ENCODE data around the gene NSL1.

DNA sequence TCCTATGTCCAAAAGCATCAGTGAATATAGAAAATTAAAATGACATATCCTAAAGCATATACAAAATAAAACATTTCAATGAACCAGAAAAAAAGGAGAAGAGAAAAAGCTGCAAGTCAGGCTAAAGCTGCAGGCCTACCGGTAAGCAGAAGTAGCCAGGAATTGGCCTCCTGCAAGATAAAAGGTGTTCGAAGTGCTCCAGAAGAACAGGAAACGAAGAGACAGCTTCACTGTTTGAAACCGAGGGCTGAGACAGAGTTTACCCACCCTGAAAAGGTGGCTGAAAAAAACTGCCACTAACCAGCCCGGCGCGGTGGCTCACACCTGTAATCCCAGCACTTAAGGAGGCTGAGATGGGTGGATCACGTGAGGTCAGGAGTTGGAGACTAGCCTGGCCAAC lies 37.4 kb downstream of the NSL1 start:
- no peak for TF ChIP-seq POLR2AphosphoS5 (IDR thresholded peaks at IDR 0.05)
- TF ChIP-seq, protein P1, sequence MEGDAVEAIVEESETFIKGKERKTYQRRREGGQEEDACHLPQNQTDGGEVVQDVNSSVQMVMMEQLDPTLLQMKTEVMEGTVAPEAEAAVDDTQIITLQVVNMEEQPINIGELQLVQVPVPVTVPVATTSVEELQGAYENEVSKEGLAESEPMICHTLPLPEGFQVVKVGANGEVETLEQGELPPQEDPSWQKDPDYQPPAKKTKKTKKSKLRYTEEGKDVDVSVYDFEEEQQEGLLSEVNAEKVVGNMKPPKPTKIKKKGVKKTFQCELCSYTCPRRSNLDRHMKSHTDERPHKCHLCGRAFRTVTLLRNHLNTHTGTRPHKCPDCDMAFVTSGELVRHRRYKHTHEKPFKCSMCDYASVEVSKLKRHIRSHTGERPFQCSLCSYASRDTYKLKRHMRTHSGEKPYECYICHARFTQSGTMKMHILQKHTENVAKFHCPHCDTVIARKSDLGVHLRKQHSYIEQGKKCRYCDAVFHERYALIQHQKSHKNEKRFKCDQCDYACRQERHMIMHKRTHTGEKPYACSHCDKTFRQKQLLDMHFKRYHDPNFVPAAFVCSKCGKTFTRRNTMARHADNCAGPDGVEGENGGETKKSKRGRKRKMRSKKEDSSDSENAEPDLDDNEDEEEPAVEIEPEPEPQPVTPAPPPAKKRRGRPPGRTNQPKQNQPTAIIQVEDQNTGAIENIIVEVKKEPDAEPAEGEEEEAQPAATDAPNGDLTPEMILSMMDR (IDR thresholded peaks at IDR 0.05) = no peak
- TF ChIP-seq EP300 (IDR thresholded peaks at IDR 0.05) = no peak

Data from suprapubic skin (tissue), 4 donors.